HG03460 (cell line): Measurements from ENCODE around the gene ZNF717.
"Not testable (repeated sequence)": the region's sequence is repeated elsewhere in the genome, so short reads cannot be mapped to it uniquely, and the experiment has no call there.

Experiments used
- ATAC-seq: cut with Tn5 transposase; IDR thresholded peaks from one replicate; pipeline ENCODE4 v1.9.1; 2021; ENCODE audit not compliant: unreplicated experiment

ZNF717 gene

DNA sequence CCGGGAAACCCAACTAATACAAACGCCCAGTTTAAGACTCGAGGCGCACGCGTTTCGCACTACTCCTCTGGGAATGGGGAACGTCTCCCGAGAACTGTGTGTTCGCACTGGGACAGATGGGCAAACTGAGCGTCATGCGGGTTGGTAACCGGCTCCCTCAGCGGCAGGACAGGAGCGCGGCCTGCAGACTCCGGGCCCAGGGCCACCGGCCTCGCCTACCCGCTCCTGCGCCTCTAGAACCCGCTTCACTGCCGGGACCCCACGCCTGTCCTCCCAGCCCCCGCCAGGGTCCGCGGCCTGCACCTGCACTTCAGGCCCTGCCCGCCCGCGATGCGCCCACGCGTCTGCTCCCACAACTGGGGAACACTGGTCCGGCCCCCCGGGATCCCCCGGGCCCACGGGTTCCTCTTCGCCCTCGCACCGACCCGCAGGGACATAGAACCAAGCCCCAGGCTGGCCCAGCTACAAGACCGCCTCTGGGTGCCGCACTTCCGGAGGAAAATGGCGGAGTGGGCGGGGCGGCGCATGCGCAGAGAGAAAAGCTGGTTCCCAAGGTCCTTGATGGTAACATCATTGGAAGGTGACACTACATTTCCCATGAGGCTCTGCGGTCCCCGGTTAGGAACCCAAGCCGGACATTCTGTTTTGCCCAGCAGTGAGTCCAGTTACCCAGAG lies at the start of gene ZNF717:
Gene ZNF717, minus strand, starts transcription at position 469 of the 675 bp plus-strand sequence. CDS start 2,187 bp downstream, outside the sequence.
- ATAC-seq, result not testable (repeated sequence)

DNA sequence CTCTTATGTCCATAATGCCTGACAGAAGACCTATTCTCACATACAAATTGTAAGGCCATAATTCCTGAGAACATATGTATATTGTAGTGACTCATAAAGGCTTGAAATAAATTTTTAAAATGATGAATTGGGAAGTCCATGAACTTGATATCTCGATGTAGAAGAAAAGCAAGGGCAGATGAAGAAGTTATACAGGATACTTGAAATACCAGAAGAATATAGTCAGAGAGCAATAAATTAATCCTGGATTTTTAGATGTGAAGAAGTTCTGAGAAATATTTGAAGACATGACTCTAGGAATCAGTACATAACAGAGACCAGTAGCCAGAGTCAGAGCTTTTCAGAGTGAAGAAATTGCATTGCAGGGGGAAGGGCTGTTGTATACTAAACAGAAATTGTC lies 45.7 kb upstream of the ZNF717 start:
- ATAC-seq, result not testable (repeated sequence)

DNA sequence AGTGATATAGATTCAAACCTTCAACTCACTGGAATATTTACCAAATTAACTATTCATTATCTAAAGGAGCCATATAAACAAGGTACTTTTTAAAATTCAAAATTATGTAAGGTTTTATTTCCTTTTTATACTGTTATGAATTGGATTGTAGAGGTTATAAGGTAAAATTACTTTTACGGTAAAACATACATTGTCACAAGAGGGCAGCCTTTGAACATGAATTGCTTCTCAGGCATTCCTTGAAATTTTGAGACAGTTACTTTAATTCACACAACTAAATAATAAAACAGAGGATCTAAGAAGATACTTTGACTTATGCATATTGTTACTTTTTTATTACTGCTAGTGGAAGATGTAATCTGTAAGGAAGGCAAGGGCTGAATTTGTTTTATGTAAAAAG lies 32.7 kb upstream of the ZNF717 start:
- ATAC-seq, result not testable (repeated sequence)

DNA sequence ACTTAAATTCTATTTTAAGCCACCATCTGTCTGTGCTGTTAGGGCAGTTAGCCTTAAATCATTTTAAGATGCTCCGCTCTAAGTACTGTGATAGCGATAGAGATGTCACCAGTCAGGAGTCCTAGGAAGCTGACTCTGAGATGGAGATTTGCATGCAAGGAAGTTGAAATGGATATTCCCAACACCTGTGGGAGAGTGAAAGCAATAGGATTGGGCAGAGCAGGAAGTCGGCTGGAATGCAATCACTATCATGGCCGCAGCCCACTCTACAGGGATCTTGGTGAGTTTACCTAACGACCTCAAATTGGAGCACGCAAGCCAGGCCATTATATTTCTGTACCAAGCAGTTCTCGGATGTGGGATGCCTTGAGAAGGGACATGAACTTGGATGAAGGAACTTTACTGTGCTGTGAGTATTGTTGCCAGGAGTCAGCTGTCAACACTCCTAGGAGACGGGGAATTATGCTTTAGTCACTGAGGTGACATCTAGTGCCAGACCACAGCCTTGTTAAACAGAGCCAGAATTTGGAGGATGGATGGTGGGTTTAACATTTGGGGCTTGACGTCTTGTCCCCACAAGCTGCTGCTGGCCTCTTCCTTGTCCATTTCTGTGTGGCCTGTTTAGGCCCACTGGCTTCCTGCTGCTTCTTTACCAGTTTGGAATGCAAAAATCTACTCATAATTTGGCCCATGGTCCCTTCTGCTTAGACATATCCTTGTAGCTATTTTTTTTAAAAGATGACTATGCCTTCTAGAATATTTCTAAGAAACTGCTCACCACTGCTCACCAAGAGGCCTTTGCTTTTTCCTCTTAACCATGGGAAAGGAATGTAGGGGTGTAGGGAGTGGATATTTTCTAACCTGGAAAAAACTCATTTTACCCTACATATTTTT lies 31.2 kb upstream of the ZNF717 start:
- not testable (repeated sequence) for ATAC-seq

DNA sequence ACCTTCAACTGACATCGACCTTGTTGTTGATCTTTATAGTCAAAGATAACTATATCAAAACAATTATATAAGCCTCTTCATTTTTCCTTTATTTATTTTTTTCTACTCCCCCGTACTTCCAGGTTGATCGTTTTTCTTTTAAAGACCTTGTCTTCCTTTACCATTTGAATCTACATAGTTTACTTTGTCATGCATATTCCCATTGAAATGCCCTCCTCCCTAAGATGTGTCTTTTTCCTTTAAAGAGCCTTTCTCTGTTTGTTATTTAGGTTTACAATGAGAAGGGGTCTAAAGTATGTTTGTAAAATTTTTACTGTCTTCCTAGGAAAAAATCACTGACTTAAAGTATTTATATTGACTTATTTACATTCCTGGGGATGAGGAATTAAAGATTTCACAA lies 29.4 kb upstream of the ZNF717 start:
- no peak for ATAC-seq

DNA sequence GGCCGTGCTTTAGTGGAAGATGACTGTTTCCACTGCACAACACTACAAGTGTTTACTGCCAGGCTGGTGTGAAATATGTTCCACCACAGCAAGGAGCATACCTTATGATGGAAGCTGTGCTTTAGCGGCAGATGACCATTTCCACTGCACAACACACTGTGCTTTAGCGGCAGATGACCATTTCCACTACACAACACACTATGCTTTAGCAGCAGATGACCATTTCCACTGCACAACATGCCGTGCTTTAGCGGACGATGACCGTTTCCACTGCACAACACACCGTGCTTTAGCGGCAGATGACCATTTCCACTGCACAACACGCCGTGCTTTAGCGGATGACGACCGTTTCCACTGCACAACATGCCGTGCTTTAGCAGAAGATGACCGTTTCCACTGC lies 2.8 kb downstream of the ZNF717 start:
- ATAC-seq, result no peak

DNA sequence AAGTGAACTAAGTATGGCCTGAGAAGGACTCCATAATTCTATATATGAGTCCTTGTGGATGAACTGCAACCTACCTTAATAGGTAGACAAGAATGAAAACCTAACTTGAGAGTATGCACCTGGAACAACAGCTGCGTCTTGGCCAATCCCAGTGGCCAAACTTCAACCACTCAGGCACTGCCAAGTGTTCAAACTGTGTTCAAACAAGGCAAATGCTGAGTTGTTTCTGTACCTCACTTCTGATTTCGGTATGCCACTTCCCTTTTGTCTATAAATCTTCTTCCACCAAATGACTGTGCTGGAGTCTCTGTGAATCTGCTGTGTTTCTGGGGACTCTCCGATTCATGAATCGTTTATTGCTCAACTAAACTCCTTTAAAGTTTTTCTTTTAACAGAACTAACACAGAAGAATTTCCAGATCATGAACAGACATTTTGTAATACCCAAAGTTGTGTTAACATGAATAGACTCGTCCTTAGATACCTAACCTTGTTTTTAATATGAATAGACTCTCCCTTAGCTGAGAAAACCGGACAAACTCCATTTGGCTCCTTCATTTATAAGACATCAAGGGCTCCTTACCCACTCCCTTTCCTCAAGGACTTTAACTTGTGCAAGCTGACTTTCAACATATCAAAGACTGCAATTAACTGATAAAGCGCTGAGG lies 4.1 kb downstream of the ZNF717 start:
- no peak for ATAC-seq

DNA sequence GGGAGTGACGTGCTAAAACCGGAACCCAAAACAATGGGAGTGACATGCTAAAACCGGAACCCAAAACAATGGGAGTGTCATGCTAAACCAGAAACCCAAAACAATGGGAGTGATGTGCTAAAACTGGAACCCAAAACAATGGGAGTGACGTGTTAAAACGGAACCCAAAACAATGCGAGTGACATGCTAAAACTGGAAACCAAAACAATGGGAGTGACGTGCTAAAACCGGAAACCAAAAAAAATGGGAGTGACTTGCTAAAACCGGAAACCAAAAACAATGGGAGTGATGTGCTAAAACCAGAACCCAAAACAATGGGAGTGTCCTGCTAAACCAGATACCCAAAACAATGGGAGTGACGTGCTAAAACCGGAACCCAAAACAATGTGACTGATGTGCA lies 7.6 kb downstream of the ZNF717 start:
- ATAC-seq, result not testable (repeated sequence)

DNA sequence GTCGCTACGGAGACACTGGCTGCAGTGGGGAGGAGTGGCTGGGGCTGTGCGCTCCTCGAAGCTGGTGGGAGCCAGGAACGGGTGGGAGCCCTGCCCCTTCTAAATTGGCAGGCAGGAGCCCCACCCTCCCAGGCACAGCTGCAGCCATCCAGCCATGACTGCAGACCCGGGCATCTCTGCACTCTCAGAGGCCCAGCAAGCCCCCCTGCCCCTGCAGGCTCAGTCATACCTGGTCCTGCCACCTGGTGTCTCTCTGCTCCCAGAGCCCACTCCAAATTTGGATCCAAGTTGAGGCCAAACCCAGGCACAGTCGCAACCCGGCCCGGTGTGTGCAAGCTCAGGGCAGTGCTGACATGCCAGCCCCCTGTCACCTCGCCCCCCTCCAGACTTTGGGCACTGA lies 13.7 kb downstream of the ZNF717 start:
- not testable (repeated sequence) for ATAC-seq

DNA sequence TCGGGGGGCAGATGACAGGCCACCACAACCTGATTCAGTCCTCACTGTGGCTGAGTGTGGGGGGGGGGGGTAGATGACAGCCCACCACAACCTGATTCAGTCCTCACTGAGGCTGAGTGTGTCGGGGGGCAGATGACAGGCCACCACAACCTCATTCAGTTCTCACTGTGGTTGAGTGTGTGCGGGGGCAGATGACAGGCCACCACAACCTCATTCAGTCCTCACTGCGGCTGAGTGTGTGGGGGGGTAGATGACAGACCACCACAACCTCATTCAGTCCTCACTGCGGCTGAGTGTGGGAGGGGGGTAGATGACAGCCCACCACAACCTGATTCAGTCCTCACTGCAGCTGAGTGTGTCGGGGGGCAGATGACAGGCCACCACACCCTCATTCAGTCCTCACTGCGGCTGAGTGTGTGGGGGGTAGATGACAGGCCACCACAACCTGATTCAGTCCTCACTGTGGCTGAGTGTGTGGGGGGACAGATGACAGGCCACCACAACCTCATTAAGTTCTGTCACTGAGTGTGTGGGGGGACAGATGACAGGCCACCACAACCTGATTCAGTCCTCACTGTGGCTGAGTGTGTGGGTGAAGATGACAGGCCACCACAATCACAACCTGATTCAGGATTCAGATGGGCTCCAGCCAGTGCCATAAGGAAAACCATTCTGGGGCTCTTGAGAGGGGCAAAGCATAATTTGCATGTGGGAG lies 16.9 kb downstream of the ZNF717 start:
- ATAC-seq, result no peak

DNA sequence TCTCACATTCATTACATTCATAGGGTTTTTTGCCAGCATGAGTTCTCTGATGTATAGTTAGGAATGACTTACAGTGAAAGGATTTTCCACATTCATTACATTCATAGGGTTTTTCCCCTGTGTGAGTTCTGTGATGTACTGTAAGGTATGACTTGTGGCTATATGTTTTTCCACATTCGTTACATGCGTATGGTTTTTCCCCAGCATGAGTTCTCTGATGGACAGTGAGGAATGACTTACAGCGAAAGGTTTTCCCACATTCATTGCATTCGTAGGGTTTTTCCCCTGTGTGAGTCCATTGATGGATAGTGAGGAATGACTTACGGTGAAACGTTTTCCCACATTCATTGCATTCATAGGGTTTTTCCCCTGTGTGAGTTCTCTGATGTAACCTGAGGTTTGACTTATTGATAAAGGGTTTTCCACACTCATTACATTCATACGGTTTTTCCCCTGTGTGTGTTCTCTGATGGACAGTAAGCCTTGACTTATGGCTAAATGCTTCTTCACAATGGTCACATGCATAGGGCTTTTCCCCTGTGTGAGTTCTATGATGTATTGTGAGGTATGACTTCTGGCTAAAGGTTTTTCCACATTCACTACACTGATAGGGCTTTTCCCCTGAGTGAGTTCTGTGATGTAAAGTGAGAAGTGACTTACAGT lies 47.4 kb downstream of the ZNF717 start:
- ATAC-seq, result no peak

DNA sequence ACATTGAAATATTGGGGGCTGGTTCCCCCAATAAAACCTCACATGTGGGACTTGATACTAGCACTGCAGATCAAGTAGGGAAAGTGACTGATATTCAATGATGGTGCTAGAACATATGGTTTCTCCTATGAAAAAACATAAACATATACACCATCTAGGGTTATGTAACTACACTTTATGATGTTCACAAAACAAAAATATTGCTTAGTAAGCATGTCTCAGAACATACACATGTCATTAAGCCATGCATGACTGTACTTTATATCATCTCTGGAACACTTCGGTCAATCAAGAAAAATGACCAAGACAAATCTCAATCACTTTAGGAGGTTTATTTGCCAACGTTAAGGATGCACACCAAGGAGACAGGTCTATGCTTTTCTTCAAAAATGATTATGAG lies 57.4 kb downstream of the ZNF717 start:
- no peak for ATAC-seq

DNA sequence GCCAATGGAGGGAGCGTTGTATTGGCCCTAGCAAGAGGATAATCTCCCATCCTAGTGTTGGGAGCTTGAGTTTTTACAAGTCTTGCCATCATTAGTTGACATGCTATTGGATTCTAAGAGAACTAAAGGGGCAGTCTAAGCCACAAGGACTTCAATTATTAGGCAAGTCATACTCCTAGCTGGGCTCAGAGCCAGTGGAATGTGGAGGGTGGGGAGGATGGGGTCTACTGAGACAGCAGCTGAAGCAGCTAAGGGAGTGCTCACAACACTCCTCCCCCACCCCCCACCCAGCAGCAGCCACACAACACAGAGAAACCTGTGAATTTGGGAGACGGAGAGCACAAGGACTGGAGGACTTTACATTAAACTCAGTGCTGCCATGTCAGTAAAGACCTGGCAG lies 93.3 kb downstream of the ZNF717 start:
- no peak for ATAC-seq

DNA sequence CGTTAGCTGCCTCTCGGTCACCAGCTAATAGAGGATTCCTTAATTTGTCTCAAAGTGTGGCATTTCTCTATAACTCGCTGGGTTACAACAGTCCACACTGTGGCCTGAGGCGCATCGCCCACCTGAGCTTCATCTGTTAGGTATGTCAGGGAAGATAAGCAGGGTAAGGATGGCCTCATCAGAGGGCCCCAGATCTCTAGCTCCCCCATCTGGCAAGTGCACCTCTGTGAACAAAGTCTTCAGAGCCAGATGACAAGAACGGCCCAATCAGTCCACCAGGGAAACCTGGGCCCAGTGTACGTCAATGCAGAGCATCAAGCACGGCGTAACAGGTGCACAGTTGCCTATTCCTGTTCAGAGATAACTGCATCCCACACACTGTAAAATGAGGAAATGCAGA lies 98.0 kb downstream of the ZNF717 start:
- no peak for ATAC-seq
